Measurements from ENCODE around the gene MUS81.

- TF ChIP-seq CTCF (IDR thresholded peaks at IDR 0.05; ENCODE audit: low read length) (peak; percentile 58), EZH2phosphoT487 (IDR thresholded peaks at IDR 0.05; ENCODE audit: low read length) (no peak), EZH2 (optimal IDR thresholded peaks at IDR 0.05; ENCODE audit: low read depth, low read length) (no peak)
Observed at GRCh38 chr11:65851083-65851579, 9.1 kb upstream of the MUS81 start.
